ENCODE measurements around the gene RXFP1. TPM values are rescaled to one million over a fixed set of nuclear protein-coding genes. Genes with fewer than 3 reads are reported as not detected.

Gene RXFP1
- 0.18 TPM for polyA plus RNA-seq (ENCODE audit: insufficient read length)

- DNase-seq (ENCODE audit: low read depth), result no peak
These were observed at the start of gene RXFP1 for GRCh38 chr4:158521484-158522088. TSS of gene RXFP1 (plus strand) at chr4:158521882. CDS start at chr4:158521977, 95 bp downstream.

- no peak for DNase-seq (ENCODE audit: low read depth)
These were observed 39.9 kb upstream of the RXFP1 start for GRCh38 chr4:158481811-158482210.

DNA sequence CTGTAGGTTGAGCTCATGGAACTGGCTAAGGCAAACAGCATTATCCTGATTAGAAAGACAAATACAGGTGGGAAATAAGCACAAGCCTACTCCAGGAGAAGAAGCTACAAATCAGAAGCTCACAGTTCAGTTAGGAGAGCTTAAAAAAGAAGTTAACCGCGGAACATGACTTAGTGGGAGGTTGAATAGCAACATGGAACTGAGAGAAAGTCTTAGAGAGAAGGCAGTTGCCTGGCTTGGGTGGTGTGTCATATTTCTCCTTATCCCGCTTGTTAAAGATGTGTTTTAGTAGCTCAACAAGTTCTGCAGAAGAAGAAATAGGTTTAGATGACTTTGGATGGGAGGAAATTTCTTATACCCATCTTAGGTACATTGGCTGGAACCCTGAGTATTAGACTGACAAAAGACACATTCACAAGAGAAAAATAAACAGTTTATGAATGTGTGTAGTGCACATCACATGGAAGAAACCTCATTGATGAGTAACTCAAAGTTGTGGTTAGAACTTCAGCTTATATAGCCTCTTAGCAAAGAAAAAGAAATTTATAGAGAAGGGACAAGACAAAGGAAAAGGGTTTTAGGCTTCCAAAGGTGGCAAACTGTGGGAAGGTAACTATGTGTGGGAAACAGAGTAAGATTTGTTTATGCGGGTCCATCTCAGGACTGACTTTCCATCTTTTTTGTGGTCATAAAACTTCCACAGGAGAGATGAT lies 37.4 kb upstream of the RXFP1 start:
- no peak for DNase-seq (ENCODE audit: low read depth)

GRCh38 chr4:158490629-158491028 lies 31.1 kb upstream of the RXFP1 start:
- DNase-seq (ENCODE audit: low read depth), result no peak

DNA sequence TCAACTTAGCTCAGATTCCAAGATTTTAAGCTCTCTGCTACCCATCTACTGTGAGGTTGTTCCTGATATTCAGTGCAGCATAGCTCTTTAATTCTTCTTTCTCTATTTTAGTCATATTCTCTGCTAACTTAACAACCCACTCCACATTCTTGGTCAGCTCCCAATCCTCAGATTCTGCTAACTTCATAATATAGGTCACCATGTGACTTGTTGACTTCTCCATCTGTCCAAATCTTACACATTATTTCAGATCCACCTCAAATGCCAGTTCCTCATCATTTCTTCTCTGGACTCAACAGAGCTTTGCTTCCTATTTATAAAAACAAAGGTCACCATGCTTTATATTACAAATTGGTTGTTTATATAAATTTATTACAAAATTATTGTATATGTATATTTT lies 29.3 kb upstream of the RXFP1 start:
- DNase-seq (ENCODE audit: low read depth), result no peak

- DNase-seq (ENCODE audit: low read depth), result no peak
These were observed 25.5 kb upstream of the RXFP1 start for GRCh38 chr4:158496030-158496741.

- no peak for DNase-seq (ENCODE audit: low read depth)
These were observed 21.6 kb upstream of the RXFP1 start for GRCh38 chr4:158500054-158500453.

DNA sequence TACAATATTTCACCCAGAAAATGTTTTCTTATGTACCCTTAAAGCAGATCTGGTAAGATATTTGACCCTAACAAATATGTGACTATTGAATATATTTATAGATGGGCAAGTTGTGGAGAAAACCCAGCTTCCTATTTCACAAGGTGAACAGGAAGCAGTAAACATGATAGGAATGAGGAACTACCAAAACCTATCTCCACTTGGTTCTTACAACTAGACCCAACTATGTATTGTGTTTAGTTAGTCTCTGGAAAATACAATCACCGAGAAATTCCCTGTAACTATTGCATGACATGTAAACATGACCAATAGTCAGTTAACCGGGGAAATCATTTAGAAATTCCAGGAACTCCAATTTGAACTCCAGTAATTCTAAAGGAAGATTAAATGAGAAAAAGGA lies 8.4 kb upstream of the RXFP1 start:
- no peak for DNase-seq (ENCODE audit: low read depth)

- no peak for DNase-seq (ENCODE audit: low read depth)
These were observed 2.5 kb upstream of the RXFP1 start for GRCh38 chr4:158519226-158519625.

DNA sequence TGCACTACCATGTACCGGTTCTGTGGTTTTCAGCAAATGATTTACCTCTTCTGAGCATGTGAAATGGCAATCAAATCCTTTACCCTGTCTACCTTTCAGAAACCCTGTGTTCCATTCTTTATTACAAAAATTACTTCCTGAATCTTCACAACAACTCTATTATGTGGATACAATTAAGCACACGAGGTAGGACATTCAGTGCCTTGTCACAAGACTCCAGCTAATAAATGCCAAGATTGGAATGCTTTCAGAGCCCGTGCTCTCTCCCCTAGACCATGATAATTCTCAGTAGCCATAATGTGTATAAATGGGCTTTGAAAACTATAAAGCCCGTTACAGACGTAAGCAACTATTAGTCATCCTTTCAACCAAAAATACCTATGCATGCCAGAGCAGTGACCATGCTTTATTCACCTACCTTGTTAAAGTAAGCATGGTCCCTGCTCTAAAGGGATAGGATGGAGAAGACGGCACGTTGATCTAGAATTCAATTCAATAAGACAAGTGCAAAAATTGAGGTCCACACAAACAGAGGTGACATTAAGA lies 2.4 kb downstream of the RXFP1 start:
- DNase-seq (ENCODE audit: low read depth), result no peak

- no peak for DNase-seq (ENCODE audit: low read depth)
These were observed 5.8 kb downstream of the RXFP1 start for GRCh38 chr4:158527516-158527915.

DNA sequence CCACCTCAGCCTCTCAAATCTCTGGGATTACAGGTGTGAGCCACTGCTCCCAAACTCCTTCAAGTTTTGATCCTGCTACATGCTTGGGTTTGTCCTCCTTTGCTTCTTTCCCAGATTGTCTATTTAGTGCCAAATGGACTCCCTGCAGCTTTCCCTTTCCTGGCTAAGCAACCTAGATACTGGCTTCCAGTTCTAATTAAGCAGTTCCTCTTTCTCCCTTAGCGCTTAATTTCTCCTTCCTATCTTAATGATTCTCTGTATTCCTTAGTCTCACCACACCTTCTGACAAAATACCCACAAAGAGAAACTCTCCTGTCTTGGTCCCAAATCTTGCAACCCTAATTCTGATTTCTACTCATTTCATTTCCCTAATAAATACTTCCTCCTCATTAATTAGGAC lies 7.8 kb downstream of the RXFP1 start:
- no peak for DNase-seq (ENCODE audit: low read depth)

DNA sequence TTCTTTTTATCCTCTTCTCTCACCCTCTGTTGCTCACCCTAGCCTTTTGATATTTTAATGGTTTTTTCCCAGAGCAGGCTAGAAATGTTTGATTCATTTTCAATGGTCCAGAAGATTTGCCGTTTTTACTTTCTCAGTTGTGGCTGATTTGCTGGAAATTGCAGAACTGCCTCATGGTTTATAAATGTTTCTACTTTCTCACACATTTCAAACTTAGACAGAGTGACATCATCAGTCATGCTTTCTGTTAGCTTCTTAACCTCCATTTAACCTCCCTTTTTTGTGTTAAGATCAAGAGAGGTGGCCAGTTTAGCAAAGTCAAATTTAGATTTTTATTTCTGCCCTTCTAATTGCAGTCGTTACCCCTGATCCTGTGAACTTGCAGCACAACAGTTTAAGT lies 8.7 kb downstream of the RXFP1 start:
- DNase-seq (ENCODE audit: low read depth), result no peak

GRCh38 chr4:158530898-158531297 lies 9.2 kb downstream of the RXFP1 start:
- no peak for DNase-seq (ENCODE audit: low read depth)

DNA sequence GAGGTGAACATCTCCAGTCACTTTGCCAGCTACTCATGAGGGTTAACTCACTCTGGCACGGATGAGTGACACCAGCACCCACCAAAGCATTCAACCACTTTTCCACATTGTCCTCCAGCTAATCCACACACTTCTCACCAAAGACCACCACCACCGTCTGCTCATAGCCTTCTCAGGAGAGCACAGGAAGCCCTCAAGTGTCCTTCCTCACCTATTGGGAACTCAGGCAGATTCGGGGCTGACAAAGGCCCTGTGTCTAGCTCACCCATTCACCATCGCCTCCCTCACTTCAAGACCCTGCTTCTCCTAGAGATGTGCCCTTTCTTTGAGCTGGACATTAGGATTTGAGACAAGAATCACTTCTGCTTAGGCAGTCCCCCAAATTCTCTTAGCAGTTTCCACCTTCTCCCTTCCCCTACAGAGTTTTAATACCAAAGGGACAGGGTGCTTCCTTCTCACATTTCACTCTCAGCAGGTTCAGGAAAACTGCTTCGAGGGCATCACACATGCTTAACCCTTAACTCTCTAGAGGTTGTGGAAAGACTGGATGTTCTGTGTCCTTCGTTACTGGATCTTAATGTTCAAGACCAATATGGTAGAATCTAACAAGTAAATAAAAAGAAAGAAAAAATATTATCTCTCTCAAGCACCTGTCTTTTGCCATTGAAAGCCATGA lies 11.0 kb downstream of the RXFP1 start:
- no peak for DNase-seq (ENCODE audit: low read depth)

DNA sequence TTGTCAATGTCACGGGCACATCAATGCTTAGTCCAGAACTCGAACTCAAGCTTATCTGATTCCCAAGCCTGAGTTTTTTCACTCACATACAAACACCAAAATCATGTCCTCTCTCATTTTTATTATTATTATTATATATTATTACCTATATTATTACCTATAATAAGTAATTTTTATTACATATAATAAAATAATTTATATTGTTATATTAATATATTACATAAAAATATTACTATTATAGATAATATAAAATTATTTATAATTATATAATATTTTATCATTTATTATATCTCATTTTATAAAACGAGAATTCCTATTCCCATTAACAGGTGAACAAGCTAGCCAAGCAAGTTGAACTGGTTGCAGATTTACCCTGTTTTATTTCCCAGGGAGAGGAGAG lies 13.0 kb downstream of the RXFP1 start:
- no peak for DNase-seq (ENCODE audit: low read depth)

DNA sequence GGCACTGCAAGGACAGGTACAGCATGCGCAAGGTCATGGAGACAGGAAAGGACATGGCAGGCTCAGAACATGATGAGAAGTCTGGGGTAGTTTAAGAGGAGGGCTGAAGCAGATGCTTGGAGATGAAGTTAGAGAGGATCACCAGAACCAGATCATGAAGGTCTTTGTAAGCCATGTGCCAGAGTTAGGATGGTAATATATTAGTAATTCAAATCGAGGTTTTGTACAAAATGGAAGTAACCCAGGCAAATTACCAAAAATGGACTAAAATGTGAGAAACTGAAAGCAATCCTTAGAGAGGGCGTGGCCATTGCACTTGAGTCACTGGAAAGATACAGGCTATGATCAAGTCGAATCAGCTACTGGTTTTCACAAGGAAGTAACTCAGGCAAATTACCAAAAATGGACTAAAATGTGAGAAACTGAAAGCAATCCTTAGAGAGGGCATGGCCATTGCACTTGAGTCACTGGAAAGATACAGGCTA lies 13.5 kb downstream of the RXFP1 start:
- DNase-seq (ENCODE audit: low read depth), result no peak

DNA sequence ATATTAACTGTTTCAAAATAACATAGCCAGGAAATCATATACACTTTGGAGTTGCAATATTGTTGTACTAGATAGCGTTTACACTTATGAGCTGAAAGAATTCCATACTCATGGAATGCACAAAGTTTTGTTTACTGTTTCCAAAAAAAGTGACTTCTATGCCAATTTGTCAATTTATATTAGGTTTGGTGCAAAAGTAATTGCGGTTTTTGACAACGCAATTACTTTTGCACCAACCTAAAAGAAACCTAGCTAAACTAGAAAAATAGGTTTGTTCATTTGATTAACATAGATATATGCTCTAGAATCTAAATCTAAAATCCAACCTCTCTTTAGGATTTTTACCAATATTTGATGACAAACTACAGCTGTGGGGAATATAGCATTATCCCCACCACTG lies 15.2 kb downstream of the RXFP1 start:
- DNase-seq (ENCODE audit: low read depth), result no peak

DNA sequence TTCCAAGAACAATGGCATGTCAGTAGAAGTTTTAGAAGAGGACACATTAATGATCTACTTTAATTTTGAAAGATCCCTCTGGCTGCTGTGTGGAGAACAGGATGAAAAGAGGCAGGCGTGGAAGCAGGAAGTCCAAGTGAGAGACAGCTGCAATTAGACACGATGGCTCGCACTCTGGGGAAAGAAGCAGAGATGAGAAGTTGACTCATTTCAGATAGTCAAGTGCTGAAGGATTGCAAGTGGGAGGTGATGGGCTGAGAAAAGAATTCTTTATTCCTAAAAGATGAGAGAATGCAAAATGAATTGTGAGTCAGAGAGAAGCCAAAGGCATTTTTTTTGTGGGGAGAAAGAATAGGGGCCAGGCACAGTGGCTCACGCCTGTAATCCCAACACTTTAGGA lies 16.5 kb downstream of the RXFP1 start:
- DNase-seq (ENCODE audit: low read depth), result no peak

GRCh38 chr4:158538911-158539310 lies 17.2 kb downstream of the RXFP1 start:
- DNase-seq (ENCODE audit: low read depth), result no peak

- no peak for DNase-seq (ENCODE audit: low read depth)
These were observed 18.6 kb downstream of the RXFP1 start for GRCh38 chr4:158540125-158540907.
